Measurements from ENCODE around the gene PRSS27. TPM values are rescaled to one million over a fixed set of nuclear protein-coding genes. Genes with fewer than 3 reads are reported as not detected.

The PRSS27 gene
- total and polyA plus RNA-seq, 2 donors (not counting 3 experiments of a cell fraction or from before 2014, with no cell fraction given), result 0.33 to 0.53 TPM

GRCh38 chr16:2742323-2743006, 22.4 kb upstream of the PRSS27 start:
- H3K9me1 ChIP-seq (replicated peaks; ENCODE audit: control insufficient read depth, extremely low read depth, insufficient read depth, low read length), result no peaks in the 10 kb centered on the region
- TF ChIP-seq EZH2 (IDR thresholded peaks at IDR 0.05; ENCODE audit: borderline replicate concordance, low read depth, low read length, severe bottlenecking) (no peak), JUN (IDR thresholded peaks at IDR 0.05; ENCODE audit: borderline replicate concordance, insufficient read depth, insufficient read length, low read depth) (no peak), MAX (IDR thresholded peaks at IDR 0.05; ENCODE audit: insufficient read depth, insufficient read length) (no peak), POLR2A (IDR thresholded peaks at IDR 0.05; ENCODE audit: low read depth, low read length) (no peak), GATA2 (IDR thresholded peaks at IDR 0.05; ENCODE audit: insufficient read depth, insufficient read length, low read depth, low read length) (no peak), POLR2AphosphoS5 (IDR thresholded peaks at IDR 0.05; ENCODE audit: insufficient read depth, low read depth, low read length) (no peak), FOS (IDR thresholded peaks at IDR 0.05; ENCODE audit: borderline replicate concordance, insufficient read depth, low read length) (no peak), MYC (IDR thresholded peaks at IDR 0.05; ENCODE audit: low read depth, low read length) (no peak)
- TF ChIP-seq, protein P1, sequence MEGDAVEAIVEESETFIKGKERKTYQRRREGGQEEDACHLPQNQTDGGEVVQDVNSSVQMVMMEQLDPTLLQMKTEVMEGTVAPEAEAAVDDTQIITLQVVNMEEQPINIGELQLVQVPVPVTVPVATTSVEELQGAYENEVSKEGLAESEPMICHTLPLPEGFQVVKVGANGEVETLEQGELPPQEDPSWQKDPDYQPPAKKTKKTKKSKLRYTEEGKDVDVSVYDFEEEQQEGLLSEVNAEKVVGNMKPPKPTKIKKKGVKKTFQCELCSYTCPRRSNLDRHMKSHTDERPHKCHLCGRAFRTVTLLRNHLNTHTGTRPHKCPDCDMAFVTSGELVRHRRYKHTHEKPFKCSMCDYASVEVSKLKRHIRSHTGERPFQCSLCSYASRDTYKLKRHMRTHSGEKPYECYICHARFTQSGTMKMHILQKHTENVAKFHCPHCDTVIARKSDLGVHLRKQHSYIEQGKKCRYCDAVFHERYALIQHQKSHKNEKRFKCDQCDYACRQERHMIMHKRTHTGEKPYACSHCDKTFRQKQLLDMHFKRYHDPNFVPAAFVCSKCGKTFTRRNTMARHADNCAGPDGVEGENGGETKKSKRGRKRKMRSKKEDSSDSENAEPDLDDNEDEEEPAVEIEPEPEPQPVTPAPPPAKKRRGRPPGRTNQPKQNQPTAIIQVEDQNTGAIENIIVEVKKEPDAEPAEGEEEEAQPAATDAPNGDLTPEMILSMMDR (IDR thresholded peaks at IDR 0.05; ENCODE audit: extremely low read depth in 1 of 2, insufficient read depth in 1 of 2, low read depth in 1 of 2, low read length in 2 of 2), result no peak

More at GRCh38 chr16:2742323-2743006, 22.4 kb upstream of the PRSS27 start:
- H3K4me3 ChIP-seq (replicated peaks in 1 of 3; ENCODE audit: insufficient read depth in 1 of 3, low read depth in 1 of 3, low read length in 3 of 3), result no peak overlapping the region
- H3K27me3 ChIP-seq (ENCODE audit: control insufficient read depth in 2 of 2, insufficient read depth in 2 of 2, low read length in 2 of 2), result no peaks in the 10 kb centered on the region
- intact Hi-C loops (cut with micrococcal nuclease), result no loop called here
- no peaks in the 10 kb centered on the region for H3K4me1 ChIP-seq (ENCODE audit: control insufficient read depth, extremely low read depth, insufficient read depth, low read length)
- H3K4me2 ChIP-seq (ENCODE audit: insufficient read depth, low read length), result no peak overlapping the region
- H3K36me3 ChIP-seq (ENCODE audit: control insufficient read depth in 2 of 2, extremely low read depth in 1 of 2, insufficient read depth in 2 of 2, low read length in 2 of 2), result no peaks in the 10 kb centered on the region
- no peak for FAIRE-seq
- ChIA-PET CTCF (interaction anchor here (1.2 kb wide), 1 partner anchor 96 kb away, joined by 6 read pairs; no protein-coding TSS in a partner anchor), POLR2A (no interaction called here)
- H3K27ac ChIP-seq (ENCODE audit: insufficient read depth, low read depth, low read length), result no peak overlapping the region
- no TSS peak for BruUV-seq (replicated peaks)
- dilution Hi-C loops (cut with MboI; ENCODE audit: extremely low pct_ligation_motif_present, low sequenced_read_pairs), result no loop called here
- H4K20me1 ChIP-seq (replicated peaks; ENCODE audit: control insufficient read depth, extremely low read depth, insufficient read depth, low read length), result no peaks in the 10 kb centered on the region
- H3K9ac ChIP-seq (replicated peaks; ENCODE audit: extremely low read depth, insufficient read depth, low read length), result no peak overlapping the region
- H3K9me3 ChIP-seq (replicated peaks; ENCODE audit: control insufficient read depth, insufficient read depth, low read length), result no peaks in the 10 kb centered on the region
- no peaks in the 10 kb centered on the region for H3K79me2 ChIP-seq (ENCODE audit: control insufficient read depth, insufficient read depth, low read length)
- no peak for DNase-seq (ENCODE audit: low read depth, low spot score)
- no peak overlapping the region for H2AFZ ChIP-seq (ENCODE audit: low read depth, low read length)

All from endothelial cell of umbilical vein (primary cell).